Measurements from ENCODE around the gene SLC12A3. TPM values are rescaled to one million over a fixed set of nuclear protein-coding genes. Genes with fewer than 3 reads are reported as not detected.

The SLC12A3 gene
- total RNA-seq, 1 donor from 2014 or later, result 0.96 TPM

DNA sequence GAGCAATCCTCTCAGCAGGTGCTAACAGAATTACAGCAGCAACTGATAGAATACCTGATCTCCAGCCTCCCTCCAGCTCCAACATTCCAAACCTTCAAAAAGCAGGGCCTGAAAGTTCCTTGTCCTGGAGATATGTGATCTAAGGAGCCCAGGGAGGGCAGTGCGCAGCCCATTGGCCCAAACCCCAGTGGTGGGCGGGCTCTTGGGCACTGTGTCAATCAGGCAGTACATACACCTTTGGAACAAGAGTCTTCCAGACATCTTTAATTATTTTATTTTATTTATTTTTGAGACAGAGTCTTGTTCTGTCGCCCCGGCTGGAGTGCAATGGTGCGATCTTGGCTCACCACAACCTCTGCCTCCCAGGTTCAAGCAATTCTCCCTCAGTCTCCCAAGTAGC, 24.2 kb downstream of the SLC12A3 start:
- DNase-seq (ENCODE audit: low spot score), result no peak

DNA sequence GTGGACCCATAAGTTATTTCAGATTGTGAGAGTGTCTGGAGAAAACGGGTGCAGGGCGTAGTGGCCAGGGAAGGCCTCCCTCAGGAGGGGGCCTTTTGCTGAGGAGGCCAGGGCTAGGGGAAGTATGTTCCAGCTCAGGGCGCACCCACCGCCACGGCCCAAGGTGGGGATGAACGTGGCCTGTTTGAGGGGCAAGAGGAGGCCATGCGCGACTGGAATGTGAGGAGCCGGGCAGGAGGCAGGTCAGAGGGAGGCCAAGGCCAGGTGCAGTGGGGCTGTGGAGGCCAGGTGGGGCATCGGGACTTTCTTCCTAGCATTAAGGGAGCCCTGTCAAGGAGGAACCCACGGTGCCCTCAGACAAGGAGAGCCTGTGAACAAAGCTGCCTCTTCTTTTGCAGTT, 26.7 kb downstream of the SLC12A3 start:
- DNase-seq (ENCODE audit: low spot score), result no peak

DNA sequence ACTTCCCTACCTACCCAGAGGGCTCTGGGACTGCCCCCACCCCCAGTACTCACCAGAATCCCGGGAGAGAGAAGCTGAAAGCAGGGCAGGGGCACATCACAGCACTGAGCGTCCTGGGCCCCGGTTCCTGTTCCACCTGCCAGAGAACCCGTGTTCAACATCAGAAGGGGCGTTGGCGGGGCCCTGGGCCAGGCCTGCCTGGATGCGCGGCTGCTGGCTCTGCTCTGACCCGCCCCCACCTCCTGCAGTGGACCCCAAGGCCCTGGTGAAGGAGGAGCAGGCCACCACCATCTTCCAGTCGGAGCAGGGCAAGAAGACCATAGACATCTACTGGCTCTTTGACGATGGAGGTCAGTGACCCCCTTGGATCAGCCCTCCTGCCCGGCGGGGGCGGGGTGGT, 27.7 kb downstream of the SLC12A3 start:
- no peak for DNase-seq (ENCODE audit: low spot score)

DNA sequence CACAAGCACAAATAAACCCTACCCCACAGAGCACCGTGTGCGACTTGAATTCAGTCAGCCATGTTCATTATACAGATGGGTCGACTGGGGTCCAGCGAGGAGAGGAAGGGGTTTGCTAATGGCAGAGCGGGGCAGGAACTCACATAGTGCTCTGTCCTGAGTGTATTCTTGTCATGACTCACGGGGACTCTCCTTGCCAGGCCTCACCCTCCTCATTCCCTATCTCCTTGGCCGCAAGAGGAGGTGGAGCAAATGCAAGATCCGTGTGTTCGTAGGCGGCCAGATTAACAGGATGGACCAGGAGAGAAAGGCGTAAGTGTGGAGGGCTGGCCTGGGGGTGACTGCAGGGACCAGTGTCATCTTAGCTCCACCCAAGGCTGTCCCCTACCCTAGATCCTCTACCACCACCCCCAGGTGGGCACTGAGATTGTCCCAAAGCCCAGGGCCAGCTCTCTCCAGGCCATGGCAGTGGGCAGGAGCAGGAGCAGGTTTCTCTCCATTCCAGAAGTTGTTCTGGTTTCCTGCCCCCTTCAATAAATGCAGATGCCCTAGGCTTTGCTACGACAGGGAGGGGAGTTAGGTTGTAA, 29.4 kb downstream of the SLC12A3 start:
- no peak for DNase-seq (ENCODE audit: low spot score)

DNA sequence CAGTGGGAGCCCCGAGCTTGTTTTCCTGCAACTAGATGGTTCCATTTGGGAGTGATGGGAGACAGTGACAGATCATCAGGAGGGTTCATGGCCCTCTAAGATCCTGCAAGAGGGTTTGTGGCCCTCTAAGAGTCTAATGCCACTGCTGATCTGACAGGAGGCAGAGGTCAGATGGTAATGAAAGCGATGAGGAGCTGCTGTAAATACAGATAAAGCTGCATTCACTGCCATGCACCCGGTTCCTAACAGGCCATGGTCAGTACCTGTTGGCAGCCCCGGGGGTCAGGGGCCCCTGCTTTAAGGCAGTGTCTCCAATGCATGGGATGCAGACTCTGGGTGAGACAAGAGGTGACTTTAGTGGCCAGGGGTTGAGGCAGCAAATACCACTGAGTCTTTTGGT, 30.8 kb downstream of the SLC12A3 start:
- no peak for DNase-seq (ENCODE audit: low spot score)

DNA sequence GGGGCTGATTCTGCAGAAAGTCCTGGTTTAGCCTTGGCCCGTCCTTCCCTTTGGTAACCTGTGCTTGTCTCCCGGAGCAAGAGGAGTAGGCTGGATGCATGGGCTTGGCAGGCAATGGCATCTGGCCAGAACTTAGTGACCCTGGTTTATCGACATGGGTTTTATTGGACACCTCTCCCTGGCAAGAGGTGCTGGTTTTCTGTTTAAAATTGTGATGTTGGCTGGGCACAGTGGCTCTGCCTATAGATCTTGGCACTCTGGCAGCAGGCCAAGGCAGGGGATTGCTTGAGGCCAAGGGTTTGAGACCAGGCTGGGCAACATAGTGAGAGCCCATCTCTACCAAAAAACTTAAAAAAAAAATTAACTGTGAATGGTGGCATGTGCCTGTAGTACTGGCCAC, 31.2 kb downstream of the SLC12A3 start:
- DNase-seq (ENCODE audit: low spot score), result no peak

DNA sequence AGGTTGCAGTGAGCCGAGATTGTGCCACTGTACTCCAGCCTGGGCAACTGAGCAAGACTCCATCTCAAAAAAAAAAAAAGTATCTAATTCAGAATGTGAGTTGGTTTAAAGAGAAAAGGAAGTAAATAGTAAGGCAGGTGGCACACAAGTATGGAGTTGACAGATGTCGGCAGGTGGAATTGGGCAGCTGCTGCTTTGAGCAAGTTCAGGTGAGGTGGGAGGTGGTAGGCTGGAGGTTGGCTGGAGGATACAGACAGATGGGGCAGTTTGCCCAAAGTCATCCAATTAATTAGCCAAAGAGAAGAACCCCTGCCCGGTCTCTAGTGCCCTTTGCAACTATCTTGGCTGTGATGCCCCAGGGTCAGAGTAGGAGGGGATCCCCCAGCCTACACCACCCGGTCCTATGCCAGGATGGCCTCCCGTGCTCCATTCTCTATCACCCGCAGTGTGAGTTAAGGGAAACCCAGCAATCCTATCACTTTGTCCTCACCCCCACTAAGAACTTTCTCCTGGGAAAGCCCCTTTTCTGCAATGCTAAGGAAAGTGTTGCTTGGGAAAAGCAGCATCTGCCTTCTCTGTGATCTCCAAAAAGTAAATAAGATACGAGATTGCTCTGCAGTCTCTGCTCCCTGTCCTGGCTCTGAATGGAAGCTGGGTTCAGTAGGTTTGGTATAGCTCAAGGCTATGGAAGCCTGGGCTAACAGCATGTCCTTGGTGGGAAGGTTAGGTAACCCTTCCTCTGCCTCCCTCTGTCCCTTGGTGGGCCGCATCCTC, 32.2 kb downstream of the SLC12A3 start:
- no peak for DNase-seq (ENCODE audit: low spot score)

DNA sequence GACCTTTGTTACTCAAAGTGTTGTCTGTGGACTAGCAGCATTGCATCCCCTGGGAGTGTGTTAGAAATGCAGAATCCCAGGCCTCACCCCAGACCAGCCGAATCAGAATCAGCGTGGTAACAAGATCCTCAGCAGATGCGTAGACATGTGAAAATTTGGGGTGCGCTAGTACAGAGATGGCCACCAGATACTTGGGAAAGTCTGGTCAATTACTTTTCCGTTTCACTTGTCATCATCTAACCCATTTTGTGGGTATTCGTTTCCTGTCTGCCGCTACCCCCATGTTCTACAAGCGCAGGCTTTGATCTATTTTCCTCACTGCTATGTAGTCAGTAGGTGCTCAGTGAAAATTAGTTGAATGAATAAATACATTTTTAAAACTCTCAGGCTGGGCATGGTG, 33.8 kb downstream of the SLC12A3 start:
- no peak for DNase-seq (ENCODE audit: low spot score)

DNA sequence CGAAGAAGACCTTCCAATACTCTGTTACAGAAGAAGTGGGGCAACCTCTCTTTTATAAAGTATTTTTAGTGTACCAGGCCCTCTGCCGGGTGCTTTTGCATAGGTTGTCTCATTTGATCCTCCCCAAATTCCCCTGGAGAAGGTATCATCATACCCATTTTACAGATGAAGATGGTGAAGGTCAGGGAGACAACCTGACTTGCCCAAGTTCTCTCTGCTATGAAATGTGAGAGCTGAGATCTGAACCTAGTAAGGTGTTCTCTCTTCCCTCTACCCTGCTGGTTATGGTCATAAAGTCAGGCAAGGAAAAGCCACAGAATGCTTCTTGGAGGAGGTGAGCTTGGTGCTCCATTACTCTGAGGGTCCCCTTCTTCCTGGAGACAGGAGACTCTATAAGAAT, 38.9 kb downstream of the SLC12A3 start:
- DNase-seq (ENCODE audit: low spot score), result no peak

DNA sequence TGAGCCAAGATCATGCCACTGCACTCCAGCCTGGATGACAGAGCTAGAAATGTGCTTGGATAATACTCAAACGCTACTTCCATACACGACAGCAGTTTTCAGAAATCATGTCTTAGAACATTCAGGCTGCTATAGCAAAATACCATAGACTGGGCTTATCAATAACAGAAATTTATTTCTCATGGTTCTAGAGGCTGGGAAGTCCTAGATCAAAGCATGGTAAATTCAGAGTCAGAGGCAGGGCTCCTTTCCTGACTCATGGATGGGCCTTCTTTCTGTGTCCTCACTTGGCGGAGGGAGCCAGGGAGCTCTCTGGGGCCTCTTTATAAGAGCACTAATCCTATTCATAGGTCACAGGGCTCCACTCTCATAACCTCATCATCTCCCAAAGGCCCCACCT, 42.4 kb downstream of the SLC12A3 start:
- DNase-seq (ENCODE audit: low spot score), result no peak

DNA sequence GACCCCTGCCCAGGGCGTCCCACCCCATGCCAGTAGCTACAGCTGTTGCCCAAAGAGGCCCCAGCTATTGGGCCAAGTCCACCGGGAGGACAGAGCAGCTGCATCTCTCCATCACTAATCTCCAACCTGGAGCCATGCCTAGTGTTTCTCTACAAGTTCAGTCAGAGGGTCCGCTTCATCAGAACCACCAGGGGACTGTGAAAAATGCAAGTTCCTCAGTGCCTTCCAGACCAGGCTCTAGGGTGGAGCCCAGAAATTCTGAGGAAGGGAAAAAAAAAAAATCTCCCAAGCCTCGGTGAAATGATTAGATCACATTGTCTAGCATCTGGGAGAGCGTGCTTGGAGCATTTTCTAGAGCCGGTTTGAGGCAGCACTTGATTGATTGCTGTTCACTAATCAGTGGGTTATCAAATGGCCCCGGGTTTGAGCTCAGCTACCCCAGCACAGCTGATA, 44.5 kb downstream of the SLC12A3 start:
- DNase-seq (ENCODE audit: low spot score), result peak; percentile 81

DNA sequence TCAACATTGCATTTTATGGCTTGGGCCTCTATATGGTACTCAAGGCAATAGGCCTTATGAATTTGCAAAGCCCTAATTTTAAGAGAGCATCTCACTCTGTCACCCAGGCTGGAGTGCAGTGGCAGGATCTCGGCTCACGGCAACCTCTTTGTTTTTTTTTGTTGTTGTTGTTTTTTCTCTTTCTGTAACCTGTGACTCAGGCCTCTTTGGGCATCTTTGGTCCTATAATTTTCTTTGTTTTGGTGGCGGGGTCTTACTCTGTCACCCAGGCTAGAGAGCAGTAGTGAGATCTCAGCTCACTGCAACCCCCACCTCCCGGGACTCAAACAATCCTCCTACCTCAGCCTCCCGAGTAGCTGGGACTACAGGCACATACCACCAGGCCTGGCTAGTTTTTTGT, 45.1 kb downstream of the SLC12A3 start:
- no peak for DNase-seq (ENCODE audit: low spot score)

DNA sequence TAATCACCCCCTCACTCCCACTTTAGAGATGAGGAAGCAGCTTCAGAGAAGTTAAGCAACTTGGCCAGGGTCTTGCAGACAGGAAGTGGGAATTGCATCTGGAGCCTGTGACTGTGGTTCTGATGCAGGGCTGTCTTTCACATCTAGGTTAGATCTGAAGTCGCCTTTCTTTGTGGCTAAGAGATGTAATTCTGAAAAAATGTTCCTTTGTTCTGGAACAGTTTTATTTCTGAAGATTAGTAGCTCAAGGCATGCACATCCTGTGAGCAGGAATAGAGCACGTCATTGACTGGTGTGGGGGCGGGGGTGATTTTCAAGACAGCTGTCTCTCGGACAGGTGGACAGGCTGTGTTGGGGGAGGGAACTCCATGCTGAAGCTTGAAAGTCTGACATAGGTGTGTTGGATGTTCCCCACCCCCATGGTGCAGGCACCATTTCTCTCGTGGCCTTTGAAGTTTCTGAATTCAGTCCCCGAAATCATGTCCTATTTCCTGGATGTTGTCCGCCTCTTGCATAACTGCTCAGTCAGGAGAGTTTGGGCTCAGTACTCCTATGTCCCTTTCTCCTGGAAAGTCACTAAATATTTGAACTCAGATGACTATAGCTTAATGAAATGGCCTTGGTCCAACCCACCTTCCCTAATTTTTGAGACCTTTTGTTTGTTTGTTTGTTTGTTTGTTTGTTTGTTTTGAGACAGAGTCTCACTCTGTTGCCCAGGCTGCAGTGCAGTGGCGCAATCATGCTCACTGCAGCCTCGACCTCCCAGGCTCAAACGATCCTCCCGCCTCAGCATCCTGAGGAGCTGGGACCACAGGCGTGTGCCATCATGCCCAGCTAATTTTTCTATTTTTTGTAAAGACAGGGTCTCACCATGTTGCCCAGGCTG, 45.9 kb downstream of the SLC12A3 start:
- peak; percentile 59 for DNase-seq (ENCODE audit: low spot score)

DNA sequence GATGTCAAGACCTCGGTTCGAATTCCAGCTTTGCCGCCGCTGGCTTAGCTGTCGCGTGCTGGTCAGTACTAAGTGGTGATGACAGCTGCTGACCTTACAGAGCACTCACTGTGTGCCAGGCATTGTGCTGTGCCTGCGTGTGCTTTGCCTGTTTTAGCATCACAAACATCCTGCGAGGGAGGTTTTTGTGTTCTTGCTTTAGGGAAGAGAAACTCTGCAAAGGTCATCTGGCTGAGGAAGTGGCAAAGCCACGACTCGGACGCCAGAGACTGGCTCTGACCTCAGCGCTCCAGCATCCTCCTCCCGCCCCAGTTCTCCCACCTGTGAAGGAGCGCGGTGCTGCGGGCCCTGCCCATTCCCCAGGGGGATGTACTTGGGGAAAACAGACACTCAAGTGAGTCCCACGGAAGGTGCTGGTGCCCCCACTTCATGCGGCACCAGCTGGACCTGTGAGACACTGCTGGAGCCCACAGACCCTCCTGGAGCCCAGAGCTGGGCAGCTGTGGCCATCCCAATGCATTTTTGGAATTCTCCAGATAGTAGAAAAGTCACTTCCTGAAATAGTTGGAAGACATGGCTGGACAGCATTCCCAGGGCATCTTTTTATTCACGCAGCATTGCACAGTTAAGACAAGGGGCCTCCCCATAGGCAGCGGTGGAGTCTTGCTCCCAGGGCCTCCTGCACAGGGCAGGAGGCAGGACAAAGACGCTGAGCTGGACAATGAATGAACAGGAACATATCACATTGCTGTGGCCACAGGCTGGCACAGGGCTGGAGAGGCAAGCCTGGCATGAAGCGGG, 47.0 kb downstream of the SLC12A3 start:
- DNase-seq (ENCODE audit: low spot score), result peak; percentile 66

DNA sequence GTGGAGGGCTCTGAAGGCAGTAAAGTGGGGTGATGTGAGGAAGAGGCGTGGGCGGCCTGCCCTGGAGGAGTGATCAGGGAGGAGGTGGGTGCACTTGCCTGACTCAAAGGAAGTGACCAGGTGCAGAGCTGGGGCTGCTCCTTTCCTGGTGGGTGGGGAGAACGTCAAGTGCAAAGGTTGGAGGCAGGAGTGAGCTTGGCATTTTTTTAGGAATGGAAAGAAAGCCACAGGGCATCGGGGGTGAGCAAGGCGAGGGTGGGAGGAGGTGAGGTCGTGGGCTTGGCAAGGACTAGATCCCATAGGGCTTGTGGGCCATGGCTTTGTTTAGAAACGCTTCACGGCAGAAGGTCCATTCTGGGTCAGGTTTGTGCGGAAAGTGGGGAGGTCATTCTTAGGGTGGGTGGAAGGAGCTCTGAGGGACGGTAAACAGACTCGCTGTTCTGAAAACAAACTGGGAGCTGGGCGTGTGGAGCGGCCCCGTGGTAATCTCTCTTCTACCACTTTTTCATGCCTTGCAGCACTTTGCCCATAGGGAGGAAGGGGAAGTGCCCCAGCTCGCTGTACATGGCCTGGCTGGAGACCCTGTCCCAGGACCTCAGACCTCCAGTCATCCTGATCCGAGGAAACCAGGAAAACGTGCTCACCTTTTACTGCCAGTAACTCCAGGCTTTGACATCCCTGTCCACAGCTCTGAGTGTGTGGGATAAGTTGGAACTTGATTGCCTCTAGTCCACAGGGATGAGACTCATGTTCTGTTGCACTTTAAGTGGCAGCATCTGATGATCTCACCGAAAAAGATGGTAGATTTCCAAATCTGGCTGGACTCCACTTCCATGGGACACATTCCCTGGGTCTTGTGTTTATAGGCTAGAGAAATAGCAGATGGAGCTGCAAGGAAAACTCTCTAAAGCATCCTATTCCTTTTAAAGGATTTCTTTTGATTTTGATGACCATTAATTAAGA, 48.0 kb downstream of the SLC12A3 start:
- peak; percentile 72 for DNase-seq (ENCODE audit: low spot score)

DNA sequence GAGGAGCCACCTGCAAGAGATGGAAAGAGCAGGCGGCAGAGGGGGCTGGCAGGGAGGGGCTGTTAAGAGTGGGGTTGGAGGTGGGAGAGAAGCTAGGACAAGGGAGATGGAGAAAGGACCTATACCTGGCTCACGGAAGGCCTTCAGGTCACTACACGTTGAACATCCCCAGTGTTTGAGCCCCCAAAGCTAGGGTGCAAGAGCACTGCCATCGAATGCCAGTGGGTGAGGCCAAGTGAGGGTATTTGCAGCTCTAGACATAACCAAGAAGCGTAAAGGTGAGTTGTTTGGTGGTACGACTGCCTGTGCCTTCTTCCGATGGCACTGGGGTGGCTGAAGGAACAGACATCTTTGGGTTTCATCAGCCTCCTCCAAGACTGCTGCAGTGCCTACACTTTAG, 49.9 kb downstream of the SLC12A3 start:
- DNase-seq (ENCODE audit: low spot score), result no peak

DNA sequence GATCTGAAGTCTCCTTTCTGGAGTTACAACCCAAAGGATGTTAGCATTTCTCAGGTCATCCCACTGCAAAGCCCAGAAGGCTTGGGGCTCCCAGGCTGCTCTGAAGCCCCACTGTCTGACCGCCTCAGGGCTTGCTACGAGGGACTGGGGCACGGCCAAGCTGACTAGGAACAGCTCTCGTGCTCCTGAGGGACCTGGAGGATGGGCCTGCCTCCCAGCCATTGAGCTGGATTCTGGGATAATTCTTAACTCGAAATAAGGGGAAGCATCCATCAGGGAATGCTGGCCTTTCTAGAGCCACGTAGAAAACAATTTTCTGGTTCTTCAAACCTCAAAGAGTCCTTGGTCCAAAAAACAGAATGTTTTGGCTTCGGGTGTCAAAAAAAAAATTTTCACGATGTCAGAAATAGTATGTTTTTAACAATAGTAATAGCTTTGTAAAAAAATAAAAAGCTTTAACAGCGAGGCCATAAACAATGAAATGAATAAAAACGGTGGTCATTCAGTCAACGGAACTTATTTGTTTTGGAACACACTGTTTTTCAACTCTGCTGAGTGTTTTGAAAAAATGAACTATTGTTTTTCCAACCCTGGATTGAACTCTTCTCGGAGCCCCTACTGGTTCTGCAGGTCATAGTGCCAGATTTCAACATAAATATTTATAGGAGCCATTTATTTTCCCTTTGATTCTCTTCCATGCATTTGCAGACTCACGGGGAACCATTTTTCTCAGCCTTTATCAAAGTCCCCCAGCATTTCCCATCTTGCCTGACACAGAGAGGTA, 50.5 kb downstream of the SLC12A3 start:
- DNase-seq (ENCODE audit: low spot score), result peak; percentile 12

DNA sequence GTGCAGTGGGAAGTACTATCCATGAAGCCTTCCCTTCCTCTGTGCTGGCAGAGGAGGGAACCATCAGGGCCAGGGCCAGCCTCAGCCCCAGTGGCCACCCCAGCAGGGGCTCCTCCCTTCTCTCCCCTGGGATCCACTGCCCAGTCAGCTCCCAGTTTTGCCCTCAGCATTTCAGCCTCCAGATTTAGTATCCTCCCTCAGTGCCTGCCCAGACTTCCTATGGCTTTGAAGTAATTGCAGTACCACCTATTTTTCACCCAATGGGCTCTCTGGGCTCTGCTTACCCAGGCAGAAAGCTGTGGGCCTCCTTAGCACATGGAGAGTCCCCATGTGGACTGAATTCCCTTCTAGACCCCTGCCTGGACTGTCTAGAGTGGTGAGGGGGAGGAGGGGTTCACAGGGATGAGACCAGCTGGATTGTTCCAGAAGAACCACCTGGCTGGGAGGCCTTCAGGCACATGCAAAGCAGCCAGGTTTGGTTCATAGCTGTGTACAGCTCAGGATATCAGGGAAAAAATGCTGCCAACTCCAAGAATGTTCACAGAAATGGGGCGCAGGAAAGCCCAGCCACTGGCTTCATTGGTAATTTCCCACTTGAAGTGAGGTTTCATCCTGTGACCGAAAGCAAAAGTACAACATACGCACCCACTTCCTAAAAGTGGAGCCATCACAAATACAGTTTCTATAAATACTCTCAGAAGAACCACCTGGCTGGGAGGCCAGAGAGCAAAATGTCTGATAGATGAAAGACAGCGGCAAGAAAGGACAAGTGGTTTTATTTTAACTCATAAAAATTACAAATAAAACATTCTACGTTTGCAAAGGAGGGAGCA, 51.8 kb downstream of the SLC12A3 start:
- DNase-seq (ENCODE audit: low spot score), result no peak

All from umbilical cord (tissue), 2 donors.